IPS DF 6.9 (cell line): Measurements from ENCODE around the gene KCTD17.

ENCODE experiments used
- DNase-seq: peaks from one replicate; pipeline ENCODE4 v3.0.0-alpha.2; 2013; ENCODE audit warnings: low read depth, low spot score
- H3K27ac ChIP-seq: one replicate; pipeline ENCODE4 v1.5.1; 2013; ENCODE audit warnings: low read length, control low read depth
- H3K27me3 ChIP-seq: 2 replicates; pipeline ENCODE4 v1.6.1; 2013; ENCODE audit warnings: mild to moderate bottlenecking, low read length; ENCODE audit not compliant: control insufficient read depth, insufficient read depth
- H3K36me3 ChIP-seq: 2 replicates; pipeline ENCODE4 v1.6.1; 2013; ENCODE audit warnings: low read length; ENCODE audit not compliant: control insufficient read depth, insufficient read depth
- H3K4me1 ChIP-seq: 2 replicates; pipeline ENCODE4 v1.6.1; 2013; ENCODE audit warnings: low read length; ENCODE audit not compliant: control insufficient read depth, insufficient read depth
- H3K4me3 ChIP-seq: 2 replicates; pipeline ENCODE4 v1.5.1; 2013; ENCODE audit warnings: mild to moderate bottlenecking, low read length
- H3K9me3 ChIP-seq: 2 replicates; pipeline ENCODE4 v1.6.1; 2013; ENCODE audit warnings: low read length, inconsistent platforms; ENCODE audit not compliant: control insufficient read depth, insufficient read depth
- WGBS: extraction: QIAGEN DNeasy Blood & Tissue Kit; methylation state at CpG from one replicate; pipeline ENCODE4 v1.1.7; 2013; ENCODE audit warnings: mixed read lengths, missing lambda C conversion rate; ENCODE audit not compliant: insufficient read length, insufficient coverage; 5-methylcytosine and 5-hydroxymethylcytosine counted together

The KCTD17 gene

DNA sequence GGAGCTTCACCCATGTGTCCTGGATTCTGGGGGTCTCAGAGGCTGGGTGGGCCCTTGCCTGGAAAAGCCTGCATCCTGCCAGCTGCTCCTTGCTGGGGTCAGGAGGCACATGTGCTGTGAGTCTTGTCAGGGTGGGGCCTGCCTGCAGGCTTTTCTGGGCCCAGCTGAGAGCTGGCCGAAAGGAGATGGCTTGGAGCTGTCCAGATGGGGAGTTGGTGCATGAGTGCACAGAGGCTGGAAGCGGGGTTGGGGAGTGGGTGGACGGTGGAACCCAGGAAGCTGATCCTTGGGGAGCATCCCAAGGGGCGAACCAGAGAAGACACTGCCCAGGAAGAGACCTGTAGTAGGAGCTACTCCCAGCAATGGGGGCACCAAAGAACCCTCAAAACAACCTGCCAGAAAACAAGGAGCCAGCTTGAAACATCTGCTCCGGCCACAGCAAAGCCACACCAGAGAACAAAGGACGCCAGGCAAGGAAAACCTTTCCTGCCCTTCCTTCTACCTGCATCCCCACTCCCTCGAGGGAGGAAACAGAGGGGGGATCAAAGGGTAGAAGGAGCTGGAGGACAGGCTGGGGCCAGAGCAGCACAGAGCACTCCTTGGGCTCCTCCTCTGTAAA, 8.2 kb upstream of the KCTD17 start:
- no peaks in the 10 kb centered on the region for H3K27me3 ChIP-seq
- H3K4me1 ChIP-seq = peaks cover 8% of the 10 kb centered on the region
- H3K9me3 ChIP-seq = no peaks in the 10 kb centered on the region; the same call in 1 of the 2 replicates
- no peaks in the 10 kb centered on the region for H3K36me3 ChIP-seq
- WGBS = no CpG with 5 or more reads among the region's 7 CpGs
- H3K27ac ChIP-seq = no peak overlapping the region
- H3K4me3 ChIP-seq = no peak overlapping the region
- DNase-seq = no peak

DNA sequence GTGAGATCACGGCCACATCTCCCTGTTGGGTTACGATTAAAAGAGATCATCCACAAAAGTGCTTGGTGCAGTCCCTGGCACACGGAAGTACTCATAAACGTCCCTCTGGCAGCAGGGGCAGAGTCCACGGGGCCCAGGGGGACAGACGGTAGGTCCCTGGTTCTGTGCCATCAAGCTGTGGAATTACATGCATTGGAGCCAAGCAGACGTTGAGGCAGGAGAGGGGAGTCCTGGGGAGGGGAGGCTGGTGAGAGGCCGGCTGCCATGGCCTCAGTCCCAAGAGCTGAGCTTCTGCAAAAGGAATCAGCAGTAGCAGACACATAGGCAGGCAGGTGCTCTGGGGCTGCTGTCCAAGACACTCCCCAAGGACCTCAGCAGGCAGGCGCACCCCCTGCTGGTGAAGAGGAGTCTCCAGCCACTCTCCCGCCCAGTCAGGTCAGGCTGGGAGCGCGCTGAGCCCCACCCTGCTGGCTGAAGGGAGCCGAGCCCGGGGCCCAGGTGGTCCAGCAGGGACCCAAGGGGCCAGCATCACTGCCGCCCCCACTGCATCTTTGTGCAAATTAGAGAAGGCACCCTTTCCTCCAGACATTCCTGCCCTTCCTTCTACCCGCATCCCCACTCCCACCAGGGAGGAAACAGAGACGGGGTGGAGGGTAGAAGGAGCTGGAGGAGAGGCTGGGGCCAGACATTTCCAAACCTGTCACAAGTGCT, 7.6 kb upstream of the KCTD17 start:
- WGBS = no CpG with 5 or more reads among the region's 17 CpGs
- Histone ChIP-seq H3K4me1 (peaks cover 8% of the 10 kb centered on the region), H3K4me3 (no peak overlapping the region), H3K27me3 (no peaks in the 10 kb centered on the region), H3K36me3 (no peaks in the 10 kb centered on the region), H3K9me3 (no peaks in the 10 kb centered on the region; the same call in 1 of the 2 replicates), H3K27ac (no peak overlapping the region)
- no peak for DNase-seq

DNA sequence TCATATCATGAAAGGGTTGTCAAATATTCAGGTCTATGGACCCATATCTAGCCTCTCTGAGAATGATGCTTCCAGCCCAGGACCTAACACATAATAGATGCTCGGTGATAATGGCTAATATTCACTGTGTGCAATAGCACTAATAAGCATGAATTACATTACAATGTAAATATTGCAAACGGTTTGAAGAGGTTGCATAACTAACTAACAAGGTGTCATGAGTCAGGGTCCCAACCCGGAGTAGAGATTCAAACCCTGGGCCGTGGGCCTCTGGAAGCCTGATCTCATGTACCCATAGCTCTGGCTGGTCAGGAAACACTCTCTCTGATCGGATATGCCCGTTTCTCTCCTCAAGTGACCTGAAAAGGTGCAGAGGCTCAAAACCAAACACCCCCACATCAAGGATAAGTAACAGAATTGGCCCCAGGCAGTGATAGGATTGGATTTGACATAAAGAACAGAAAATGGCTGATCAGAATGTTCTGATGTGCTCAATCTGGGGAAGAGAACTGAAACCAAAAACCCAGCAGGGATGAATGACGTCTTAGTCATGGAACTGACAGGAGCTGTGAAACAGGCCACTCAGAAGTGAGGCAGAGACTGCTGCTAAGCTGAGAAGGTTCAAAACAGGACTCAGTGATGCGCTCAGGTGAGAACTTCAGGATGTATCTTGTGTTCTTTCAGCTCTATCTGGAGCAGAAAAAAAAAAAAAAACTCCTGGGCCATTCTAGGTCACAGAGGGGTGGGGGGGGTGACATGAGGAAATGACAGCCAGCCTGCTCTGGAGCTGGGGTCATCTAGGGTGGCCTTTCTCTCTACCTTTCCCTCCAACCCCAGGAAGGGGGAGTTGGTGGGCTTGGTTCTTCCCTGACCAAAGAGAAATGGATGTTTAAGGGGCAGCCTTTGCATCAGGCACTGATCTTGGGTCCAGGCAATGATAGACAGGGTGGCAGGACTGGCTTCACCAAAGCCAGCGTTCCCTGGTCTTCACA, 6.6 kb upstream of the KCTD17 start:
- no peaks in the 10 kb centered on the region for H3K36me3 ChIP-seq
- no peaks in the 10 kb centered on the region; the same call in 1 of the 2 replicates for H3K9me3 ChIP-seq
- DNase-seq = no peak
- peaks cover 8% of the 10 kb centered on the region for H3K4me1 ChIP-seq
- no CpG with 5 or more reads among the region's 9 CpGs for WGBS
- H3K27ac ChIP-seq = no peak overlapping the region
- H3K27me3 ChIP-seq = no peaks in the 10 kb centered on the region
- no peak overlapping the region for H3K4me3 ChIP-seq

DNA sequence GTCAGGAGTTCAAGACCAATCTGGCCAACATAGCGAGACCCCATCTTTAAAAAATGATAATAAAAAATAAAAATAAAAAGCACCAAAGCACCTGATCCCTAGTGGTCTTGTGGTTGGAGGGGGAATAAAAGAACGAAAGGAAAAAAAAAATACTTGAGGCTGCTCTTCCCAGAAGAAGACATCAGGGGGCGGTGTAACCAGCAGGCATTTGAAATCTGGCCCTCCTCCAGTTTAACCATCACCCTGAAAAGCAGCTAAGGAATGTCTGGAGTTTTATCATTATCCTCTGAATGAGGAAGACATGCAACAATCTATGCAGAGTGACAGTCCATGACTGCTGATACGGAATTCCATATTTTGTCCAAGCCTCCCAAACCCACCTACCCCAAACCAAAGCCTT, 5.6 kb upstream of the KCTD17 start:
- Histone ChIP-seq H3K27me3 (no peaks in the 10 kb centered on the region), H3K4me1 (peaks cover 8% of the 10 kb centered on the region), H3K4me3 (no peak overlapping the region), H3K9me3 (no peaks in the 10 kb centered on the region; the same call in 1 of the 2 replicates), H3K36me3 (no peaks in the 10 kb centered on the region), H3K27ac (no peak overlapping the region)
- WGBS = no CpG with 5 or more reads among the region's 4 CpGs
- no peak for DNase-seq

DNA sequence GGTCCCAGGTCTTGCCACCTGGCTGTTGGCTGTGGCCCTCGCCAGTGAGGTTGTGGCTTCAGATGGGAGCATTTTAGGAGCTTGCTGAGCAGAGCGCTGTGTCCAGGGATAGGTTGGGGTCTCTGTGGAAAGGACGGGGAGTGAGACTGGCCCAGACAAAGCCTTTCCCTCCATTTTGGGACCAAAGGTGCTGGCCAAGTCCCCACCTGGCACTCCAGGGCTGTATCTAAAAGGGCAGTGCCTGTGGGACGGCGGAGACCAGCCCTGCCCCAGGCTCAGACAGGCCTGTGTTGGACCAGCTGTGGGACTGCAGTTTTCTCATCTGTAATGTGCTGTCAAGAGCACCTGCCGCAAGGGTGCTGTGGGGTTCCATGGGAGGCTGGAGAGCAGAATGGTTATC, 5.0 kb upstream of the KCTD17 start:
- H3K4me1 ChIP-seq = peaks cover 8% of the 10 kb centered on the region
- no peak for DNase-seq

DNA sequence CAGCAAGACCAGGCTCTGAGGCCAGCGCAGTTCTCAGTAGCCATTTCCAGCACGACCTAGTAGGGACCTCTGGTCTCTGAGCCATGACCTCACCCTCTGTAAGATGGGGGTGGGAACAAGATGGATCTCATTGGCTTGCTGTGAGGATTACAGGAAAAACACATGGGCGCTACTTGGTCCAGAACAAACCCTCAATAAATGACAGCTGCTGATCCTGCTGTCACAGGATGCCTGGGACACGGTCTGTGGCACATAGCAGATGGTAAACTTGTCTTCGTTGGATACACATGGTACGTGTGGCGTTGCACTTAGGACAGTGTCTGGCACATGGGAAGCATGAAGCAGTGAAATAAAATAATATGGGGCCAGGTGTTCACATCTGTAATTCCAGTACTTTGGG, 4.5 kb upstream of the KCTD17 start:
- Histone ChIP-seq H3K9me3 (no peaks in the 10 kb centered on the region; the same call in 1 of the 2 replicates), H3K27ac (no peak overlapping the region), H3K4me1 (peaks cover 8% of the 10 kb centered on the region), H3K27me3 (no peaks in the 10 kb centered on the region), H3K4me3 (no peak overlapping the region), H3K36me3 (no peaks in the 10 kb centered on the region)
- no CpG with 5 or more reads among the region's 7 CpGs for WGBS
- no peak for DNase-seq

More for the DNA sequence above, 5.0 kb upstream of the KCTD17 start:
- Histone ChIP-seq H3K4me3 (no peak overlapping the region), H3K36me3 (no peaks in the 10 kb centered on the region), H3K9me3 (no peaks in the 10 kb centered on the region; the same call in 1 of the 2 replicates), H3K27me3 (no peaks in the 10 kb centered on the region), H3K27ac (no peak overlapping the region)
- WGBS = no CpG with 5 or more reads among the region's 6 CpGs

DNA sequence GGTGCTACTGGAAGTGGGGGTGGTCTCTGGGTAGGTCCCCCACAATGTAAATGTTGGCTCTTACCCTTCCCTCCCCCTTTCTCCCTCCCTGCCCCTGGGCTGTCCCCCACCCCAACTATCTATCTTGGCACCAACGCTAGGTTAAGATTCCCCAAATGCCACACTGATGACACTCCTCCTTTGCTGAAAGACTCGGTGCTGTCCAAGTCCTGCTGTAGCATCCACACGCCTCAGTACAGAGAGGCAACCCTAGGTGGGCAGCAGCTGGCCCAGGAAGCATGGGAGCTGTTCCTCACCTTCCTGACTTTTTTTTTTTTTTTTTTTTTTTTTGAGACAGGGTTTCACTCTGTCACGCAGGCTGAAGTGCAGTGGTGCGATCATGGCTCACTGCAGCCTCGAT, 3.4 kb upstream of the KCTD17 start:
- WGBS = no CpG with 5 or more reads among the region's 6 CpGs

DNA sequence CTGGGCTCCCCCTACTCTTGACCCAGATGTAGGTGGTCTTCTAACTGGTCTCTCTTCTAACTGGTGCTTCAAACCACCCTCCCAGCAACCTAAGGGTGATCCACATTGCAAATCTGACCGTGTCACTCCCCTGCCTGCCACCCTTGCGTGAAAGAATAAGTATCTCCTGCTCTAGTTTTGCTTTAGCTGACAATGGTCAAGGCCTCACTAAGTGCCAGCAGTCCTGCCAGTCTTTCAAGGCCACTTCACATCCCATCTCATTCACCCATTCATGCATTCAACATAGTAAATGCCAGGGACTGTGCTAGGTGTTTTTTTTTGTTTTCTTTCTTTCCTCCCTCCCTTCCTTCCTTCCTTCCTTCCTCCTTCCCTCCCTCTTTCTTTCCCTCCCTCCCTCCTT, 2.3 kb upstream of the KCTD17 start:
- WGBS = no CpG with 5 or more reads among the region's 2 CpGs
- no peaks in the 10 kb centered on the region for H3K9me3 ChIP-seq
- no peak overlapping the region for H3K27ac ChIP-seq
- no peak overlapping the region for H3K4me3 ChIP-seq
- DNase-seq = no peak
- H3K27me3 ChIP-seq = no peaks in the 10 kb centered on the region
- H3K4me1 ChIP-seq = peaks cover 3% of the 10 kb centered on the region; the same call in 1 of the 2 replicates
- no peaks in the 10 kb centered on the region for H3K36me3 ChIP-seq

More for the DNA sequence above, 3.4 kb upstream of the KCTD17 start:
- H3K27ac ChIP-seq = no peak overlapping the region
- H3K9me3 ChIP-seq = no peaks in the 10 kb centered on the region; the same call in 1 of the 2 replicates
- peaks cover 10% of the 10 kb centered on the region for H3K4me1 ChIP-seq
- H3K36me3 ChIP-seq = no peaks in the 10 kb centered on the region
- no peaks in the 10 kb centered on the region for H3K27me3 ChIP-seq
- no peak for DNase-seq
- no peak overlapping the region for H3K4me3 ChIP-seq

DNA sequence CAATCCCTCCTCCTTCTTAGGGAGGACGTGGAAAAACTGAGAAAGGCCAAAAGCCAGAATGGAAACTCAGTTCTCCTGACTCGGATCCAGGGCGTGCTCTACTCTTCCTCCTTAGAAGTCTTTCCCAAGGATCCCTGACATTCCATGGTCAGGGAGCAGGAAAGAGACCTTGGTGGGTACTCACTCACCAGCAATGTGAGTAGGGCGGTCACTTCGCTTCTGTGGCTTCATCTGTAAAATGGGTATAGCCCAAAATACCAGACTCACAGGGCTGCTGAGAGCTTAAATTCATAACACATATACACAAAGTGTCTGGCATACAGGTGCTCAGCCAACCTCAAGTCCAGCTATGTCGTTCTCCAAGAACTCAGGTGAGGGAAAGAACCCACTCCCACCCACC, 629 bp upstream of the KCTD17 start:
- Histone ChIP-seq H3K4me3 (no peak overlapping the region), H3K4me1 (0 out of 2 replicates have a peak, but pooled peaks cover 3% of the 10 kb centered on the region), H3K27ac (no peak overlapping the region), H3K9me3 (no peaks in the 10 kb centered on the region), H3K36me3 (no peaks in the 10 kb centered on the region), H3K27me3 (no peaks in the 10 kb centered on the region)
- DNase-seq = no peak
- WGBS = no CpG with 5 or more reads among the region's 6 CpGs
